ENCODE data around the gene CTSE. TPM values are rescaled to one million over a fixed set of nuclear protein-coding genes. Genes with fewer than 3 reads are reported as not detected.
"Not testable (repeated sequence)": the region's sequence is repeated elsewhere in the genome, so short reads cannot be mapped to it uniquely, and the experiment has no call there.

CTSE gene
- under 1 TPM in 10 of 12 donors, not detected in 2; 0.07 to 0.98 (median 0.26) TPM for polyA plus RNA-seq (ENCODE audit: insufficient read length in 12 of 12)
- long read RNA-seq, donor 1, partial matches to known transcripts, result 8 of 12 reads
- long read RNA-seq, donor 1, other reads (novel, unspliced or antisense), result 0 of 12 reads
- long read RNA-seq, donor 2, result 0 reads
- long read RNA-seq, donor 3, result 0 reads
- long read RNA-seq, donor 4, result 0 reads
- long read RNA-seq, donor 5, result 0 reads
- long read RNA-seq, donor 6, result 0 reads
- long read RNA-seq, donor 7, result 0 reads
- long read RNA-seq, donor 8, result 0 reads
- long read RNA-seq, donor 9, result 0 reads
- long read RNA-seq, donor 10, result 0 reads
- long read RNA-seq, donor 11, result 0 reads

DNA sequence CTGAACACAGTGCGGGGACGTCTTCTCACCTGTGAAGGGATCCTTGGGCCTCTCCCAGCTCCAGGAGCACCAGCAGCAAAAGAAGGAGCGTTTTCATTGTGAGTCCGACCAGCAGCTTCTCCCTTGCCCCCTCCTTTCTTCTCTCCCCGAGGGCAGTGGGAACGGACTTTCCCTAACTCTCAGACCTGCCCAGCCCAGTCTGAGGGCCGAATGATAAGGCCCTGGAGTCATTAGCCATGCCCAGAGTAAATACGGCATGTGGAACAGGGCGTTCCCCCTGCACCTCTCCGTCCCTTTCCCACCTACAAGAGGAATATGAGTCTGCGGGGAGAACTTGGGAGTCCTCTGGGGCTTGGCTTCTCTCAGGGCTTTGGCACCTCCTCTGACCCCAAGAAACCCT is at the start of gene CTSE:
Gene CTSE (minus strand): TSS at position 201 of the 400 bp plus-strand sequence. CDS start 104 bp downstream, at position 97.
- DNase-seq, result no peak

DNA sequence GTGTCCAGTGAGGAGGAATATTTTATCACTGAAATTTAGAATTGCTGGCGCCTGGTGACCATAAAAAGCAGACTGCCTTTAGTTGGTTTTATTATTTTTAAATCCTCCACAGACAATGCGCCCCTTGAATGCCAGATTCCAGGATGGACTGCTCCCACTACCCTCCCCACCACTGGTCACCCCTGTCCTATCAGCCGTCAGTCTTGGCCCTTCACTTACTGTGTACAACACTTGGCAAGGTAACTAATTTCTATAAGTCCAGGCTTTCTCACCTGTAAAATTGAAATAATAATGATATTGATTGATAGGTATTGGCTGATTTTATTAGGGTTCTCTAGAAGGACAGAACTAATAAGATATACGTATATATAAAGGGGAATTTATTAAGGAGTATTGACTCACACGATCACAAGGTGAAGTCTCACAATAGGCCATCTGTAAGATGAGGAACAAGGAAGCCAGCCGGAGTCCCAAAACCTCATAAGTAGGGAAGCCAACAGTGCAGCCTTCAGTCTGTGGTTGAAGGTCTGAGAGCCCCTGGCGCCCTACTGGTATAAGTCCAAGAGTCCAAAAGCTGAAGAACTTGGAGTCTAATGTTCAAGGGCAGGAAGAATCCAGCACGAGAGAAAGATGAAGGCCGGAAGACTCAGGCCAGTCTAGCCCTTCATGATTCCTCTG is 47.1 kb upstream of the CTSE start:
- no peak for DNase-seq

DNA sequence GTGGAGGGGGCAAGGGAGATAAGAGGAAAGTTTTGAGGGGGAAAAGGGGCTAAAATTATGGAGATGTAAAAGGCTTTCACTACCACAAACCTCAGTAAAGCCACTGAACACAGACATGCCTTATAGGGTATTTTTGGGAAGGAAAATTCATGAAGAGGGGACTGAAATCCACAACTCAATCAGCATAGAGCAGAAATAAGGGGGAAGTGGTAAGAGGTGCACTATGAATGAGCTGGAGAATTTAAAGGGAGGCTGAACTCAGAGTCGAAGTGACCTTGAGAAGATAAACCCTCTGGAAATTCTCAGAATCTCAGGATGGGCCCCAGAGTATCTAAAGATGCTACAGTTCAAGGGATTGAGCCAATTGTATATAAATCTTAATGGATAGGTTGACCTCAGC is 44.6 kb upstream of the CTSE start:
- DNase-seq, result no peak

DNA sequence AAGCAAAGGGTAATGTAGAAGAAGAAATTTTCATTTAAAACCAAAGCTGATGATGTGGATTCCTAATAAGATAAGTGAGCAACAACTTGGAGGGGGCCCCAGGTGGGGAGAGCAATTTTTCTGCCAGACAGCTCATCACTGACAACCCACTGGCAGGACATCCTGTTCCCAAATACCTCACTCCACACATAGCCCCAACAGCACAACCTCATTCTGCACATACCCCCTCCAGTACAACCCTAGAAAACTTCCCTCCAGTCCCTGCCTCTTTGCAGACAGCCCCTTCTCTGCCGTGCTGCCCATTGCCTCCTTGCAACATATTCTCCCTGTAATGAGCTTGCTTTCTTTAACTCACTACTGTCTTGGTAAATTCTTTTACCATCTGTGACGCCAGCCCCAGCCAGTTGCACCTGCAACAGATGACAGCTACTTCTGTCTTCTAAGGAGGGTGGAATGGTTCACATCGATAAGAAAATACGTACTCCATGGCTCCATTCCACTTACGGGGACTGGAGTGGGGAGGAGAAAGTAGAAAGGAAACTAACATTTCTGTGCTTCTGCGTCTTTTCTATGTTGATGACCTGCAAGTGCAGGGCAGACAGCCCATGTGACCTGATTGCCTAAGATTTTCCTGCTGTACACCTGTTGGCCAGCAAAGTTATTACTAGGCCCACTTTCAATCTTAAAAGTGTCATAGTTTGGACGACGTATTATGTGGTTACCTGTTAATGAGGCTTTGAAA is 44.0 kb upstream of the CTSE start:
- no peak for DNase-seq

DNA sequence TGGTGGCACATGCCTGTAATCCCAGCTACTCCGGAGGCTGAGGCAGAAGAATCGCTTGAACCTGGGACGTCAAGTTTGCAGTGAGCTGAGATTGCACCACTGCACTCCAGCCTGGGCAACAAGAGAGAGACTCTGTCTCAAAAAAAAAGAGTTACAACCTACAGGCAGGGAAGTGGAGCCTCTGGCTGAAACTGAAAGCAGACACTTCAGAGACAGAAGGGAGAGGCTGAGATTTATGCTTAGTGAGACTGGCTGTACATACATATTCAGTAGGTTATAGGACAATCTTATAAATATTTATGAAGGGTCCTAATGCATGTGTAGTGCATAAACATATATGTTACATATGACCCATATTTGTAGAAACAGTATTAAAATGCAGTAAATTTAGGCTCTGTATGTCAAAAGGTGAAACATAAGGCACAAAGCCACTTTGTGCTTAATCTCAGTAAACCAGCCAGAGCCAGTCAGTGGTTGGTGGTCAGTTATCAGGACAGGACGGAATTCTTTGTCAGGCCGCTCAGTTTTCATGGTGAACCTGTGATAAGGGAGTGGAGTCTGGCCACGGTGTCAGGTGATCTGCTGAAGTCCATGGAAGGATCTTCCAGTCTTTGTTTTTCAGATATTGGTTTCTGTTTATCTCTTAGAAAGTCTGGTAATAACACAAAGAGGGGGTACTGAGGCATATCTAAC is 42.9 kb upstream of the CTSE start:
- DNase-seq, result no peak

DNA sequence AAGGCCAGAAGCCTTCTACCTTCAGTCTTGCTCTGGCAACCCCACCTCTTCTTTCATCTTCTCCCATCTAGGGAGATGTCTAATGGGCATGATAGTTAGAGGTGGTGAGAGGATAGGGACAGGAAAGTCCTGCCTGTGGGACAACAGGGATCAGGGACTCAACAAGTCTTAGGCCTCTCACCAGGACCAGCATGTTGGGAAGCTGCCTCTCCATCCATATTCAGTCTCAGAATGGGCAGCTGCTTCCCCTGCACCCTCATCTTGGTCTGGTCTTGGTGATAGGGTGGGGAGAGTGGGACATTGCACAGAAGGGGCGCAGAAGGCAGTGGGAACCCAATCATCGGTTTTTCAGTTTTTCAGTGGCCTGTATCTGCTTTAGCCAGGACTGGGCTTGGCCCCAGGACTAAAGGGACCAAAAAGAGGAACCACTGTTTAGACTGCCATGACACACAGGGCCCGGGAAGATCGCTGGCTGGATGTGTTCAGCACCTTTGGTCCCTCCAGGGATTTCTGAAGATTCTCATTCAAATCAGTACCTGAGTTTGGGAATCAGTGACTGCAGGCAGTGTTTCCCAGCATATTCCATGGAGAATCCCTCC is 42.0 kb upstream of the CTSE start:
- no peak for DNase-seq

DNA sequence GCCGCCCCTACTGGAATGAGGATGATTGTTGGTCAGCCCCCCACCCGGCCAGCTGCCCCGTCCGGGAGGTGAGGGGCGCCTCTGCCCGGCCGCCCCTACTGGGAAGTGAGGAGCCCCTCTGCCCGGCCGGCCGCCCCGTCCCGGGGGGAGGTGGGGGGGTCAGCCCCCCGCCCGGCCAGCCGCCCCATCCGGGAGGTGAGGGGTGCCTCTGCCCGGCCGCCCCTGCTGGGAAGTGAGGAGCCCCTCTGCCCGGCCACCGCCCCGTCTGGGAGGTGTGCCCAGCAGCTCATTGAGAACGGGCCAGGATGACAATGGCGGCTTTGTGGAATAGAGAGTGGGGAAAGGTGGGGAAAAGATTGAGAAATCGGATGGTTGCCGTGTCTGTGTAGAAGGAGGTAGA is 40.8 kb upstream of the CTSE start:
- DNase-seq, result not testable (repeated sequence)

DNA sequence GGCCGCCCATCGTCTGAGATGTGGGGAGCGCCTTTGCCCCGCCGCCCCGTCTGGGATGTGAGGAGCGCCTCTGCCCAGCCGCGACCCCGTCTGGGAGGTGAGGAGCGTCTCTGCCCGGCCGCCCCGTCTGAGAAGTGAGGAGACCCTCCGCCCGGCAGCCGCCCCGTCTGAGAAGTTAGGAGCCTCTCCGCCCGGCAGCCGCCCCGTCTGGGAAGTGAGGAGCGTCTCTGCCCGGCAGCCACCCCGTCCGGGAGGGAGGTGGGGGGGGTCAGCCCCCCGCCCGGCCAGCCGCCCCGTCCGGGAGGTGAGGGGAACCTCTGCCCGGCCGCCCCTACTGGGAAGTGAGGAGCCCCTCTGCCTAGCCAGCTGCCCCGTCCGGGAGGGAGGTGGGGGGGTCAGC is 40.3 kb upstream of the CTSE start:
- DNase-seq, result not testable (repeated sequence)

DNA sequence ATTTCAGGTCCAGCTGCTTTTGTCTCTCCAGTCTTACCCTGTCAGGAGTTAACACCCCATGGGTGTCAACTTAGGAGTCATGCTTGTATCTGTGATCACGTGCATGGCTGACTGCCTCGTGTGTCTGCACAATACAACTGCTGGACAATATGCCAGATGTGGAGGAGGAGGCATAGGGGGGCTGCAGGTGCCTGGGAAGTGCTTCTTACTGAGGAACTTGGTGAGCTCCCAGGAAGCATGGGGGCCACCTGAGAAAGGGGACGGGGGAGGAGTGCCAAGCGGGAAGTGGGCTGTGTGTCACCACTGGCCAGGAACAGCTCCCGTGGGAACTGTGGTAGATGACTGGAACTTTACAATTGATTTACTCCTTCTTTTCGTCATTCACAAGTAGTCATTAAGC is 38.8 kb upstream of the CTSE start:
- DNase-seq, result no peak

DNA sequence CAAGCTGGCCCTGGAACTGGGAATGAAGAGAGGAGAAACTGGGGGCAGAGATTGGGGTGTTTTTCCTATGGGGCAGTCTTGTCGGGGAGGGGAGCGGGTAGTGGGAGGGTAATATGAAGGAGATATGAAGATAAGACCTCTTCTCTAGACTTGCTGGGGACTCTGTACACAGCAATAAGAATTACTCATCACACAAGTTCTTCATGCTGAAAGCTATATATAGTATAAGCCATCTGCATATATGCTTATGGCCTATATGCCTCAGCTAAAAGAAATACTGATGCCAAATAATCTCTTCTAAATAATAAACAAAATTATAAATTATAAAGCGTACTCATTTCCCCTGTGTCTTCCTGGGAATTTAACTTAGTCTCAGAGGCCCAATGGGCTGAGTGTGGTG is 37.1 kb upstream of the CTSE start:
- DNase-seq, result no peak

DNA sequence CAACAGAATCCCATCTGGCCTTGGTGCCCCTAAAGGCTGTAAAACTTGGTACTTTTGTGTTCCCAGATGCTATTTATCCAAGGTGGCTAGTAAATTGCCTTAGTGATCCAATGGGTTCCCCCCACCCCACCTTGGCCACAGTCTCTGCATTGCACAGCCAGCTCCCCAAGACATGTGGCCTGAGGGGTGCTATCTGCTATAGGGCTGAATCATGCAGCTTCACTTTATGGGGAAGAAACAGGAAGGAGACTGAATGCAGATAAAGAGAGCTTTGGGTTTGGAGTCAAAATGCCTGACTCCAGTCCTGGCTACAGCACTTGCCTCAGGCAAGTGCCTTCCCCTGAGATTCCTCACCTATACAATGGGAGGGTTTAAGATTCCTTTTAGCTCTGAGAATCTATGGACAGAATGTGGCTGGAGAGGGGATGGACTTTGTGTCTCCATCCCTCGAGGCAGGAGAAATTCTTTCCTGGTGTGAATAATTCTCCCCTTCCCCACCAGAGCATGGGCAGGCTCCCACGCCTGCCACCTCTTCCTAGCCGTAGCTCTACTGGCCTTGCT is 35.7 kb upstream of the CTSE start:
- no peak for DNase-seq

DNA sequence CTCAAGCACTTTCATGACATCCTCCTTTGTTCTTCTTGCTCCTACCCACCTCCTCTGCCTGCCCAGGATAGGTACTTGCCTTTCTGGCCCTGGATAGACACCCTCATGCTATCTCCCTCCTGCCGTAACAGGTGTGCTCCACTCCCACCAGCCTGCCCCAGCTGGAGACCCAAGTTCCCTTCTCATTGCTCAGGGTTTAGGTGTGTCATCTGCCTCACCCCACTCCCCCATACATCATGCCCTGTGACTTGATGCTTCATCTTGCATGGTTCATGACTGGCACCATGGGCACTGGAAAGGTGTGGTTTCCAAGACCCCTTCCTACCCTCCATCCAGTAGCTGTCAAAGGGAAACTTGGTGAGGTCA is 35.2 kb upstream of the CTSE start:
- no peak for DNase-seq

DNA sequence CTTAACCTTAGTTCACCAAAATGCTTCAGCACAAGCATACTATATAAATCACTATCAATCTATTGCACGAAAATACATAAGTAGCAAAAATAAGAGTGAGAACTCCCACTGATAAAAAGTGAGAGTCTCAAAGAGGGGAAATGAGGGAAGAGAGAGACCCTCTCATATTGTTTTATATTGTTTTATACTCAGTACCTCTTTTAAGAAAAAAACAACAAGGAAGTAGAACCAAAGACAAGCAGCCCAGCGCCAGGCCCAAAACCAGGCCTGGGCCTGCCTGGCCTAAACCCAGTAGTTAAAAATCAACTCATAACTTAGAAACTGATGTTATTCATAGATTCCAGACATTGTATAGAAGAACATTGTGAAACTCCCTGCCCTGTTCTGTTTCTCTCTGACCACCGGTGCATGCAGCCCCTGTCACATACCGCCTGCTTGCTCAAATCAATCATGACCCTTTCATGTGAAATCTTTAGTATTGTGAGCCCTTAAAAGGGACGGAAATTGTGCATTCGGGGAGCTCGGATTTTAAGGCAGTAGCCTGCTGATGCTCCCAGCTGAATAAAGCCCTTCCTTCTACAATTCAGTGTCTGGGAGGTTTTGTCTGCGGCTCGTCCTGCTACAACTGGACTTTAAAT is 34.7 kb upstream of the CTSE start:
- DNase-seq, result not testable (repeated sequence)

DNA sequence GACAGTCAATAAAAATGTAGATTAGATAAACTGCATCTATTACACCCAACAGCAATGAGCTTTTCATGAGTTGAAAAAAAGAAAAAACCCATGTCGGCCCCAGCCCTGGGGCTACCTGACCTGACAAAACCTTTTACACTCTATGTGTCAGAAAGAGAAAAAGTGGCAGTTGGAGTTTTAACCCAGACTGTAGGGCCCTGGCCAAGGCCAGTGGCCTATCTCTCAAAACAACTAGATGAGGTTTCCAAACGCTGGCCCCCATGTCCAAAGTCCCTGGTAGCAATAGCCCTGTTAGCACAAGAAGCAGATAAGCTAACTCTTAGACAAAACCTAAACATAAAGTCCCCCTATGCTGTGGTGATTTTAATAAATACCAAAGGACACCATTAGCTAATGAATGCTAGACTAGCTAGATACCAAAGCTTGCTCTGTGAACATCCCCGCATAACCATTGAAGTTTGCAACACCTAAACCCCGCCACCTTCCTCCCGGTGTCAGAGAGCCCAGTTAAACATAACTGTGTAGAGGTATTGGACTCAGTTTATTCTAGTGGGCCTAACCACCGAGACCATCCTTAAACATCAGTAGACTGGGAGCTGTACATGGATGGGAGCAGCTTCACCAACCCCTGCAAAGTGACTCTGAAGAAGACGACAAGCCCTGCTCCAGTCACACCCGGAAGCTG is 32.1 kb upstream of the CTSE start:
- not testable (repeated sequence) for DNase-seq

DNA sequence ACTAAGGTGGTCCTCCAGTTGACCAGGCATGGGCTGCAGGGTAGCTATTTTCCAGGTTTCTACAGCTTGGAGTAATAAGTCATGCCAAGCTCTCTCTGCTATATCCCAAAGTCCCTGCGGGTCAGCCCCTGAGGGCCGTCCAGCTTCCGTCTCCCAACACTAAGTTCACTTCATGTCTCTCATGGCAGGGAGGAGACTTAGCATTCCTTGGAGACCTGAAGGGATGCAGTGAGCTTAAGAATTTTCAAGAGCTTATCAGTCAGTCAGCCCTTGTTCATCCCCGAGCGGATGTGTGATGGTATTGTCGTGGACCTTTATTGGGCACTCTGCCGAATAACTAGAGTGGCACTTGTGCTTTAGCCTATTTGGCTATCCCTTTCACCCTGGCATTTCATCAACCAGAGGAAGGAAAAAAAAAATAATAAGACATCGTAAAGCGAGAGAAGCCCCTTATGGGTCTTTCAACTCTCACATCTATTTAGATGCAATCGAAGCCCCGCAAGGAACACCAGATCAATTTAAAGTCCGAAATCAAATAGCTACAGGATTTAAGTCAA is 31.5 kb upstream of the CTSE start:
- DNase-seq, result not testable (repeated sequence)

DNA sequence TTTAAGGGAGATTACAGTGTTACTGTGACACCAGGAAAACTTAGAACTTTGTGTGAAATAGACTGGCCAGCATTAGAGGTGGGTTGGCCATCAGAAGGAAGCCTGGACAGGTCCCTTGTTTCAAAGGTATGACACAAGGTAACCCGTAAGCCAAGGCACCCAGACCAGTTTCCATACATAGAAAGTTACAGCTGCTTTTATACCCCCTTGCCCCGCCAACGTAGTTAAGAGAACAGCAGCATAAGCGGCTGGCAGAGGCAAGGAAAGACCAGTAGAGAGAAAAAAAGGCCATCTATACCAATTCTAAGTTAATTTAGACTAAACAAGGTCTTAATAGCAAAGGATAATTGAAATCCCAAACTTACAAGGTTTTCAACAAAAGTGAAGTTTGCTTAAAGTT is 29.9 kb upstream of the CTSE start:
- not testable (repeated sequence) for DNase-seq

DNA sequence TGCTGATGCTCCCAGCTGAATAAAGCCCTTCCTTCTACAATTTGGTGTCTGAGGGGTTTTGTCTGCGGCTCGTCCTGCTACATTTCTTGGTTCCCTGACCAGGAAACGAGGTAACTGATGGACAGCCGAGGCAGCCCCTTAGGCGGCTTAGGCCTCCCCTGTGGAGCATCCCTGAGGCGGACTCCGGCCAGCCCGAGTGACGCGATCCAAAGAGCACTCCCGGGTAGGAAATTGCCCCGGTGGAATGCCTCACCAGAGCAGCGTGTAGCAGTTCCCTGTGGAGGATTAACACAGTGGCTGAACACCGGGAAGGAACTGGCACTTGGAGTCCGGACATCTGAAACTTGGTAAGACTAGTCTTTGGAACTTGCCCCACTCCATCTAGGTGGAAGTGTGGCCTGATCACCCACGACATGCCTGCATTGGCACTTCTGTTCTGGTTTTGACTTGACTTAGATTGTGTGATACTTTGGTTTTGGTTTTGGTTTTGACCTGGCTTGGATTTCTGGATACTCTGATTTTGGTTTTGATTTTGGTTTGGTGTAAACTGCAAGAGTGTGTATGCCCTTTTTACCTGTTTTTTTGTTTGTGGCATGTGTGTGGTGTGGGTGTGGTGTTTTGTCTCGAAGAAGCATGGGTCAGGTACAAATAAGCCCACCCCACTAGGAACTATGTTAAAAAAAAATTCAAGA is 29.4 kb upstream of the CTSE start, which contains the start of gene RHEX:
Gene RHEX (plus strand): TSS at position 255 of the 692 bp plus-strand sequence. CDS start 44,656 bp downstream, outside the sequence.
- DNase-seq, result not testable (repeated sequence)

DNA sequence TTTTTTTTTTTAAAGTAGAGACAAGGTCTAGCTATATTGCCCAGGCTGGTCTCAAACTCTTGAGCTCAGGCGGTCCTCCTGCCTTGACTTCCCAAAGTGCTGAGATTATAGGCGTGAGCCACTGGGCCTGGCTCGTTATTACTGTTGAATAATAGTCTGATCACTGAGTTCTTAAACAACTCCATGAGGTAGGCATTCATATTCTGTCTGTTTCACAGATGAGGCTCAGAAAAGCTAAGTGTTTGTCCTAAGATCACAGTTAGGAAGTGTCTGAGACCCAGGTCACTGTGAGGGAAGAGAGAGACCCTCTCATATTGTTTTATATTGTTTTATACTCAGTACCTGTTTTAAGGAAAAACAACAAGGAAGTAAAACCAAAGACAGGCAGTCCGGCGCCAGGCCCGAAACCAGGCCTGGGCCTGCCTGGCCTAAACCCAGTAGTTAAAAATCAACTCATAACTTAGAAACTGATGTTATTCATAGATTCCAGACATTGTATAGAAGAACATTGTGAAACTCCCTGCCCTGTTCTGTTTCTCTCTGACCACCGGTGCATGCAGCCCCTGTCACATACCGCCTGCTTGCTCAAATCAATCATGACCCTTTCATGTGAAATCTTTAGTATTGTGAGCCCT is 28.7 kb upstream of the CTSE start:
- DNase-seq, result not testable (repeated sequence)
